ENCODE data around the gene MGAT3.

The MGAT3 gene

DNA sequence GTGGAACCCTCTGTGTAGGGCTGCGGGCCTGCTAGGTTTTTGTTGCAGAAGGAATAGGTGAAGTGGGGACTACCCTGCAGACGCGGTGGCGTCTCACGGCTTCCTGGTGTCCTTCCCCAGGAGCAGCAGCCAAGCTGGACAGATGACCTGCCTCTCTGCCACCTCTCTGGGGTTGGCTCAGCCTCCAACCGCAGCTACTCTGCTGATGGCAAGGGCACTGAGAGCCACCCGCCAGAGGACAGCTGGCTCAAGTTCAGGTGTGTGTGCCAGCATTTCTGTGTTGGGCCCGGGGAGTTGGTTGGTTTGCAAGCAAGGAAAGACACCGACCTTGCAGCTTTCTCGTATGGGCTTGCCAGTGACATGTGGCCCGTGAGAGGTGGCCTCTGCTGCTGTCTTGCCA is 41.9 kb upstream of the MGAT3 start:
- Histone ChIP-seq H3K9ac (ENCODE audit: insufficient read length) (no peak overlapping the region), H3K4me3 (no peak overlapping the region), H3K27ac (no peak overlapping the region), H3K36me3 (ENCODE audit: insufficient read depth, low read length) (peaks cover 20% of the 10 kb centered on the region; the same call in 1 of the 2 replicates), H3K9me3 (ENCODE audit: low read depth, low read length) (no peaks in the 10 kb centered on the region)
- TF ChIP-seq POLR2AphosphoS5 (IDR thresholded peaks at IDR 0.05; ENCODE audit: borderline replicate concordance, low read depth, low read length) (no peak), FOXP2 (optimal IDR thresholded peaks at IDR 0.05; ENCODE audit: control extremely low read depth, extremely low read length, insufficient read depth) (no peak), EZH2 (IDR thresholded peaks at IDR 0.05) (no peak)
- DNase-seq (ENCODE audit: low read depth, low spot score), result no peak

DNA sequence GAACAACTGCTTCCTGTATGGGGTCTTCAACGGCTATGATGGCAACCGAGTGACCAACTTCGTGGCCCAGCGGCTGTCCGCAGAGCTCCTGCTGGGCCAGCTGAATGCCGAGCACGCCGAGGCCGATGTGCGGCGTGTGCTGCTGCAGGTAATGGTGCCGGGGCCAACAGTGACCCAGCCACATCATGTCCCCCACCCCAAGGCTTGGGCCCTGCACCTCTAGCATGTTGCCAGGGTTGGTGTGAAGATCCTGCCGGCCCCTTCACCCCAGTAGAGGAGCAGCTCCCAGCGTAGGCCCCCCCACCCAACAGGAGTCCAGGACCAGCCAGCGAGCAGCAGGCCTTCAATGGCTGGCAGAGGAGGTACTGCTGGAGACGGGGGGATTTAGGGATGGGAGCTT is 41.3 kb upstream of the MGAT3 start:
- DNase-seq (ENCODE audit: low read depth, low spot score), result no peak
- no peak overlapping the region for H3K4me3 ChIP-seq
- H3K36me3 ChIP-seq (ENCODE audit: insufficient read depth, low read length), result peaks cover 24% of the 10 kb centered on the region; the same call in 1 of the 2 replicates
- H3K9me3 ChIP-seq (ENCODE audit: low read depth, low read length), result no peaks in the 10 kb centered on the region
- H3K9ac ChIP-seq (ENCODE audit: insufficient read length), result no peak overlapping the region
- no peak for TF ChIP-seq FOXP2 (optimal IDR thresholded peaks at IDR 0.05; ENCODE audit: control extremely low read depth, extremely low read length, insufficient read depth)
- no peak for TF ChIP-seq POLR2AphosphoS5 (IDR thresholded peaks at IDR 0.05; ENCODE audit: borderline replicate concordance, low read depth, low read length)
- TF ChIP-seq EZH2 (IDR thresholded peaks at IDR 0.05), result no peak
- H3K27ac ChIP-seq, result no peak overlapping the region

DNA sequence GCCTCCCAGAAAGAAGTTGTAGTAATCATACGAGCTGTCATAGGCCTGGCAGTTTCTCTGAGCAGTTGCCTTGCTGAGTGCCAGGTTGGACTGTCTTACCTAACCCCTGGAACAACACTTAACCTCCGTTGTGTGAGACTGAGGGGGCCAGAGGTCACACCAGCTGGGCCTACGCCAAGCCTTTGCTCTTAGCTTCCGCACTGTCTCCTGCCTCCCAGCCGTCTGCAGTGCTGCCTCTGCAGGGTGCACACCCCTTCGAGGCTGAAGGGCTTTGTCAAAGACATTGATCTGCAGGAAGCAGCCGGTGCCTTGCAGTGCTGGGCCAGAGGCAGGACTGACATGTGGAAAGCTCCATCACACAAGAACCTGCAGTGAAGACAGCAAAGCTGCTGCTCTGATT is 40.5 kb upstream of the MGAT3 start:
- H3K4me3 ChIP-seq, result no peak overlapping the region
- no peak overlapping the region for H3K27ac ChIP-seq
- TF ChIP-seq POLR2AphosphoS5 (IDR thresholded peaks at IDR 0.05; ENCODE audit: borderline replicate concordance, low read depth, low read length) (no peak), EZH2 (IDR thresholded peaks at IDR 0.05) (no peak), FOXP2 (optimal IDR thresholded peaks at IDR 0.05; ENCODE audit: control extremely low read depth, extremely low read length, insufficient read depth) (no peak)
- peaks cover 24% of the 10 kb centered on the region; the same call in 1 of the 2 replicates for H3K36me3 ChIP-seq (ENCODE audit: insufficient read depth, low read length)
- H3K9me3 ChIP-seq (ENCODE audit: low read depth, low read length), result no peaks in the 10 kb centered on the region
- DNase-seq (ENCODE audit: low read depth, low spot score), result no peak
- no peak overlapping the region for H3K9ac ChIP-seq (ENCODE audit: insufficient read length)

GRCh38 chr22:39417641-39418040 is 39.2 kb upstream of the MGAT3 start:
- Histone ChIP-seq H3K9ac (ENCODE audit: insufficient read length) (no peak overlapping the region), H3K27ac (no peak overlapping the region), H3K36me3 (ENCODE audit: insufficient read depth, low read length) (peaks cover 29% of the 10 kb centered on the region; the same call in 1 of the 2 replicates), H3K4me3 (no peak overlapping the region), H3K9me3 (ENCODE audit: low read depth, low read length) (no peaks in the 10 kb centered on the region)
- TF ChIP-seq POLR2AphosphoS5 (IDR thresholded peaks at IDR 0.05; ENCODE audit: borderline replicate concordance, low read depth, low read length) (no peak), EZH2 (IDR thresholded peaks at IDR 0.05) (no peak), FOXP2 (optimal IDR thresholded peaks at IDR 0.05; ENCODE audit: control extremely low read depth, extremely low read length, insufficient read depth) (no peak)
- no peak for DNase-seq (ENCODE audit: low read depth, low spot score)

GRCh38 chr22:39418696-39419095 is 38.1 kb upstream of the MGAT3 start:
- H3K27ac ChIP-seq, result no peak overlapping the region
- no peak for DNase-seq (ENCODE audit: low read depth, low spot score)
- no peak overlapping the region for H3K4me3 ChIP-seq
- TF ChIP-seq FOXP2 (optimal IDR thresholded peaks at IDR 0.05; ENCODE audit: control extremely low read depth, extremely low read length, insufficient read depth), result no peak
- TF ChIP-seq POLR2AphosphoS5 (IDR thresholded peaks at IDR 0.05; ENCODE audit: borderline replicate concordance, low read depth, low read length), result no peak
- no peak for TF ChIP-seq EZH2 (IDR thresholded peaks at IDR 0.05)
- no peaks in the 10 kb centered on the region for H3K9me3 ChIP-seq (ENCODE audit: low read depth, low read length)
- H3K9ac ChIP-seq (ENCODE audit: insufficient read length), result no peak overlapping the region
- H3K36me3 ChIP-seq (ENCODE audit: insufficient read depth, low read length), result peaks cover 32% of the 10 kb centered on the region; the same call in 1 of the 2 replicates

GRCh38 chr22:39419096-39419495 is 37.7 kb upstream of the MGAT3 start:
- peaks cover 36% of the 10 kb centered on the region for H3K36me3 ChIP-seq (ENCODE audit: insufficient read depth, low read length)
- H3K9ac ChIP-seq (ENCODE audit: insufficient read length), result no peak overlapping the region
- H3K9me3 ChIP-seq (ENCODE audit: low read depth, low read length), result no peaks in the 10 kb centered on the region
- no peak overlapping the region for H3K27ac ChIP-seq
- no peak overlapping the region for H3K4me3 ChIP-seq
- no peak for DNase-seq (ENCODE audit: low read depth, low spot score)
- no peak for TF ChIP-seq FOXP2 (optimal IDR thresholded peaks at IDR 0.05; ENCODE audit: control extremely low read depth, extremely low read length, insufficient read depth)
- TF ChIP-seq EZH2 (IDR thresholded peaks at IDR 0.05), result no peak
- no peak for TF ChIP-seq POLR2AphosphoS5 (IDR thresholded peaks at IDR 0.05; ENCODE audit: borderline replicate concordance, low read depth, low read length)

DNA sequence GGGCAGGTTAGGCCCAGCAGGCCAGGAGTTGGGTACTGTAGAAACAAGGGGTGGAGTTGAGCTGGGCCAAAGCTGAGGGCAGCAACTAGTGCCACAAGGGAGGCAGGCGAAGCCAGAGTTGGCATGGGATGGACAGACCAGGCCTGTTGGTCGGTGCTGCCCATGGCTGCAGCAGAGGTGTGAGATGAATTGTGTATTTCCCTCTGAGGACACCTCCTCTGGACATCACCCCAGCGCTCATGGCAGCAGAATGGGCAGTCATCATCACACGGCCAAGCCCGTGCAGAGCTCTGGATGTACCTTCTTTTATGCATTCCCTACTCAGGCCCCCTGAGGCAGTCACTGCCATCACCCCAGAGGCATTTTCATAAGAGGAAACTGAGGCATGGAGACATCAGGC is 36.9 kb upstream of the MGAT3 start:
- TF ChIP-seq FOXP2 (optimal IDR thresholded peaks at IDR 0.05; ENCODE audit: control extremely low read depth, extremely low read length, insufficient read depth) (no peak), EZH2 (IDR thresholded peaks at IDR 0.05) (no peak), POLR2AphosphoS5 (IDR thresholded peaks at IDR 0.05; ENCODE audit: borderline replicate concordance, low read depth, low read length) (no peak)
- Histone ChIP-seq H3K4me3 (no peak overlapping the region), H3K27ac (no peak overlapping the region), H3K36me3 (ENCODE audit: insufficient read depth, low read length) (peaks cover 37% of the 10 kb centered on the region), H3K9me3 (ENCODE audit: low read depth, low read length) (no peaks in the 10 kb centered on the region), H3K9ac (ENCODE audit: insufficient read length) (no peak overlapping the region)
- DNase-seq (ENCODE audit: low read depth, low spot score), result no peak

DNA sequence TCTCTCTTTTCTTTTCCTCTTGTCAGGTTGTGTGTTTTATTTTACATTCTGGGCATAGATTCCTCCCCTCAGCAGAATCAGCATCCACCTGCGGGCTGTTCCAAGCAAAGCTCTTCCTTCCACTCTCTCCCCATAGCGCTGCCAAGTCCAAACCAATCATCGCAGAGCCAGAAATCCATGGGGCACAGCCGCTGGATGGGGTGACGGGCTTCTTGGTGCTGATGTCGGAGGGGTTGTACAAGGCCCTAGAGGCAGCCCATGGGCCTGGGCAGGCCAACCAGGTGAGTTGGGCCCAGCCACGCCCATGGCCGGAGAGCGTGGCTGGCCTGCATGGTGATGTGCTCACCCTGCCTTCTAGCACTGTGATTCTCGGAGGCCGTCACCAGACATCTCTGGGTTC is 35.1 kb upstream of the MGAT3 start:
- Histone ChIP-seq H3K9ac (ENCODE audit: insufficient read length) (no peak overlapping the region), H3K27ac (no peak overlapping the region), H3K9me3 (ENCODE audit: low read depth, low read length) (no peaks in the 10 kb centered on the region), H3K36me3 (ENCODE audit: insufficient read depth, low read length) (peaks cover 32% of the 10 kb centered on the region), H3K4me3 (no peak overlapping the region)
- TF ChIP-seq FOXP2 (optimal IDR thresholded peaks at IDR 0.05; ENCODE audit: control extremely low read depth, extremely low read length, insufficient read depth) (no peak), EZH2 (IDR thresholded peaks at IDR 0.05) (no peak), POLR2AphosphoS5 (IDR thresholded peaks at IDR 0.05; ENCODE audit: borderline replicate concordance, low read depth, low read length) (no peak)
- DNase-seq (ENCODE audit: low read depth, low spot score), result no peak

DNA sequence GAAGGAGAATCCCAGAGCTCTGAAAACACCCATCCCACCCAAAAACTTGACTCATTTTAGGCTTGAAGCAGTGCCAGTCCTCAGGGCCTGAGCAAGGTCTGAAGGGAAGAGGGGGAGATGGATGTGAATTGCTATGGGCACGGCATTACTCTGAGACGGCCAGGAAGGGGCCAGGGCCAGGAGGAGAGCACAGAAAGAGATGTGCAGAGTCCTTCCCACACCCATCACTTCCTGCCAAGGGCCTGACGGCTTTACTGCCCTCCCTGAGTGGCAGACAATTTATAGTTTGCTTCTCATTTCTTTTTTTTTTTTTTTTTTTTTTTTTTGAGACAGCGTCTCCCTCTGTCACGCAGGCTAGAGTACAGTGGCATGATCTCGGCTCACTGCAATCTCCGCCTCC is 34.7 kb upstream of the MGAT3 start:
- peaks cover 30% of the 10 kb centered on the region for H3K36me3 ChIP-seq (ENCODE audit: insufficient read depth, low read length)
- no peaks in the 10 kb centered on the region for H3K9me3 ChIP-seq (ENCODE audit: low read depth, low read length)
- no peak overlapping the region for H3K4me3 ChIP-seq
- H3K27ac ChIP-seq, result no peak overlapping the region
- TF ChIP-seq POLR2AphosphoS5 (IDR thresholded peaks at IDR 0.05; ENCODE audit: borderline replicate concordance, low read depth, low read length) (no peak), FOXP2 (optimal IDR thresholded peaks at IDR 0.05; ENCODE audit: control extremely low read depth, extremely low read length, insufficient read depth) (no peak), EZH2 (IDR thresholded peaks at IDR 0.05) (no peak)
- DNase-seq (ENCODE audit: low read depth, low spot score), result no peak
- H3K9ac ChIP-seq (ENCODE audit: insufficient read length), result no peak overlapping the region

Data from SK-N-MC (cell line).